Superior temporal gyrus (tissue), 1 donor: Measurements from ENCODE around the gene KCNQ1.
A peak's percentile ranks its signal among the peaks of the same experiment; 100 is the strongest.

ENCODE experiments used
- DNase-seq: peaks from one replicate; pipeline ENCODE4 v3.0.0-alpha.2; 2016; ENCODE audit errors: extremely low spot score

KCNQ1 gene

GRCh38 chr11:2730272-2731129 lies 285.7 kb downstream of the KCNQ1 start:
- peak; percentile 59 for DNase-seq

GRCh38 chr11:2731130-2732125 lies 286.6 kb downstream of the KCNQ1 start:
- DNase-seq, result no peak

- peak; percentile 86 for DNase-seq
Observed at GRCh38 chr11:2732261-2732939, 287.6 kb downstream of the KCNQ1 start.

GRCh38 chr11:2732940-2733628 lies 288.3 kb downstream of the KCNQ1 start:
- no peak for DNase-seq

- no peak for DNase-seq
Observed at GRCh38 chr11:2734181-2735052, 289.6 kb downstream of the KCNQ1 start.

GRCh38 chr11:2735053-2735589 lies 290.3 kb downstream of the KCNQ1 start:
- no peak for DNase-seq

- DNase-seq, result no peak
Observed at GRCh38 chr11:2736577-2737225, 291.9 kb downstream of the KCNQ1 start.

- DNase-seq, result no peak
Observed at GRCh38 chr11:2737226-2737590, 292.4 kb downstream of the KCNQ1 start.

- DNase-seq, result no peak
Observed at GRCh38 chr11:2737866-2738265, 293.1 kb downstream of the KCNQ1 start.

- no peak for DNase-seq
Observed at GRCh38 chr11:2738551-2739431, 294.0 kb downstream of the KCNQ1 start.

- no peak for DNase-seq
Observed at GRCh38 chr11:2739531-2740274, 294.9 kb downstream of the KCNQ1 start.

GRCh38 chr11:2740275-2740940 lies 295.6 kb downstream of the KCNQ1 start:
- no peak for DNase-seq

GRCh38 chr11:2741006-2741376 lies 296.2 kb downstream of the KCNQ1 start:
- DNase-seq, result no peak

GRCh38 chr11:2741377-2742131 lies 296.7 kb downstream of the KCNQ1 start:
- DNase-seq, result no peak

- no peak for DNase-seq
Observed at GRCh38 chr11:2742201-2742600, 297.4 kb downstream of the KCNQ1 start.

- DNase-seq, result no peak
Observed at GRCh38 chr11:2742611-2743426, 298.0 kb downstream of the KCNQ1 start.
